HepG2 (cell line): ENCODE data around the gene RREB1. TPM values are rescaled to one million over a fixed set of nuclear protein-coding genes. Genes with fewer than 3 reads are reported as not detected.

Source experiments
- NFYC ChIP-seq: IDR thresholded peaks from 2 replicates; pipeline ENCODE4 v1.6.1; 2016; ENCODE audit warnings: missing genetic modification reagents, missing compliant biosample characterization
- POLR2G ChIP-seq: fragments of 200-400 bp; formaldehyde crosslinking; IDR thresholded peaks from 2 replicates; pipeline ENCODE4 v1.6.1; 2018; ENCODE audit warnings: mild to moderate bottlenecking, low read depth, low read length, moderate library complexity
- RCOR2 ChIP-seq: IDR thresholded peaks from 2 replicates; pipeline ENCODE4 v1.6.1; 2016; ENCODE audit warnings: missing biosample characterization, missing genetic modification reagents
- SALL1 ChIP-seq: sonication (generic); formaldehyde crosslinking; IDR thresholded peaks from 2 replicates; pipeline ENCODE4 v1.8.0; 2022; ENCODE audit warnings: mild to moderate bottlenecking, missing genetic modification reagents
- SMC3 ChIP-seq: IDR thresholded peaks from 2 replicates; pipeline ENCODE4 v1.6.1; 2011; ENCODE audit warnings: low read length, improper control_type of control experiment
- ZNF484 ChIP-seq: sonication (generic); formaldehyde crosslinking; IDR thresholded peaks from 2 replicates; pipeline ENCODE4 v1.5.1; 2020; ENCODE audit warnings: mild to moderate bottlenecking, low read depth, missing genetic modification reagents, borderline replicate concordance
- ZNF652 ChIP-seq: IDR thresholded peaks from 2 replicates; pipeline ENCODE4 v1.6.1; 2016; ENCODE audit warnings: low read depth, borderline replicate concordance
- ZNF790 ChIP-seq: sonication (generic); formaldehyde crosslinking; IDR thresholded peaks from 2 replicates; pipeline ENCODE4 v1.8.0; 2022; ENCODE audit warnings: missing genetic modification reagents, mild to moderate bottlenecking, borderline replicate concordance
- polyA plus RNA-seq, 8 experiments: library from polyadenylated mRNA; depleted of rRNA in 3 of 8; stranded (reverse) in 7 of 8; unstranded in 1 of 8; fragments of >200 nt; fragmentation: Illumina TruSeq in 4 of 8; extraction: Trizol in 4 of 8; gene quantifications; 2 replicates each; pipeline versions ENCODE4 v1.2.1 to v1.2.3, GENCODE V29; 2011 to 2016; ENCODE audit warnings: low read depth in 4 of 8, missing spikeins in 1 of 8, mixed read lengths in 1 of 8; ENCODE audit not compliant: insufficient read depth in 1 of 8
- total RNA-seq, 5 experiments: library from RNA; depleted of rRNA; stranded (reverse); fragments of >200 nt; fragmentation: Illumina TruSeq; extraction: Trizol; gene quantifications; 2 replicates each; pipeline ENCODE4 v1.2.3, GENCODE V29; 2016; ENCODE audit warnings: low read depth in 1 of 5
- TF ChIP-seq, protein P1 (sequence below): sonication (generic); formaldehyde crosslinking; IDR thresholded peaks from 2 replicates; pipeline ENCODE4 v1.4.0; 2020; ENCODE audit warnings: missing genetic modification reagents
- TF ChIP-seq, protein P2 (sequence below): sonication (generic); formaldehyde crosslinking; IDR thresholded peaks from 2 replicates; pipeline ENCODE4 v1.4.0; 2020; ENCODE audit warnings: mild to moderate bottlenecking, missing genetic modification reagents
- TF ChIP-seq, protein P3 (sequence below): sonication (generic); formaldehyde crosslinking; IDR thresholded peaks from 2 replicates; pipeline ENCODE4 v1.4.0; 2020; ENCODE audit warnings: missing genetic modification reagents, borderline replicate concordance
- TF ChIP-seq, protein P4 (sequence below): sonication (generic); formaldehyde crosslinking; IDR thresholded peaks from 2 replicates; pipeline ENCODE4 v1.8.0; 2022; ENCODE audit warnings: missing genetic modification reagents, mild to moderate bottlenecking, moderate library complexity, borderline replicate concordance
- TF ChIP-seq, protein P5 (sequence below): sonication (generic); formaldehyde crosslinking; IDR thresholded peaks from 2 replicates; pipeline ENCODE4 v1.4.0; 2020; ENCODE audit warnings: mild to moderate bottlenecking, missing genetic modification reagents, borderline replicate concordance

The RREB1 gene
- total and polyA plus RNA-seq, 2 of the 13 experiments (the other 11 are each of a cell fraction or from before 2014, with no cell fraction given): 6.1 to 23.2 TPM

DNA sequence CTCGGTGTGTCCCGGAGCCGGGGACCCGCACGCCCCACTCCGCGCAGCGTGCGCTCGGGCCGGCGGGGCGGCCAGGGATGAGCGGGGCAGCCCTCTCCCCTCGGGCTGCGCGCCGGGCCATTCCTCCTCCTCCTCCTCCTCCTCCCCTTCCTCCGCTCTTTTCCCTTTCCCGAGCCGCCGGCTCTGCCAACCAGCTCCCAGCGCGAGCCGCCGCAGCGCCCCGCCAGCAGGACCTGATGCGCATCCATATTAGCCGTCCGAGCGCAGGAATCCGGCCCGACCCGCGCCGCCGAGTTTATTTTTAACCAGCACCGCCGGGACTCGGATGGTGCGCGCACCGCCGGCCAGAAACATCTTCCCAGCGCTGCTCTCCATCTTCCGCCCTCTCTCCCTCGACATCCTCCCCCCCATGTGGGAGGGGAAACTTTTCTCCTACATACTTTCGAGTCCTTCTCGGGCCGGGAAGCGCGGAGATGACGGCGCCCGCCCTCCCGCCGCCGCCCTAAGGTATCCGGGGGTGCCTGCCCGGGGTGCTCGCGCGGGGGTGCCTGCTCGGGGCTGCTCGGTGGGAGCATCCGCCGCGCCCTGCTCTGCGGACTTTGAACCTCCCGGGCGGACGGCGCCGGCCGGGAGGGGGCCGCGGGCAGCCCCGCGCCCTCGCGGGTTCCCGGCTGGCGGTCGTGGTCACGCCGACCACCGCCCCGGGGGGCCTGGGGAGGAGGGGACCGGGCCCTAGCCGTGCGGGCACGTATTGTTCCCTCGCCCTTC, 619 bp downstream of the RREB1 start (continued):
- TF ChIP-seq, protein P1, sequence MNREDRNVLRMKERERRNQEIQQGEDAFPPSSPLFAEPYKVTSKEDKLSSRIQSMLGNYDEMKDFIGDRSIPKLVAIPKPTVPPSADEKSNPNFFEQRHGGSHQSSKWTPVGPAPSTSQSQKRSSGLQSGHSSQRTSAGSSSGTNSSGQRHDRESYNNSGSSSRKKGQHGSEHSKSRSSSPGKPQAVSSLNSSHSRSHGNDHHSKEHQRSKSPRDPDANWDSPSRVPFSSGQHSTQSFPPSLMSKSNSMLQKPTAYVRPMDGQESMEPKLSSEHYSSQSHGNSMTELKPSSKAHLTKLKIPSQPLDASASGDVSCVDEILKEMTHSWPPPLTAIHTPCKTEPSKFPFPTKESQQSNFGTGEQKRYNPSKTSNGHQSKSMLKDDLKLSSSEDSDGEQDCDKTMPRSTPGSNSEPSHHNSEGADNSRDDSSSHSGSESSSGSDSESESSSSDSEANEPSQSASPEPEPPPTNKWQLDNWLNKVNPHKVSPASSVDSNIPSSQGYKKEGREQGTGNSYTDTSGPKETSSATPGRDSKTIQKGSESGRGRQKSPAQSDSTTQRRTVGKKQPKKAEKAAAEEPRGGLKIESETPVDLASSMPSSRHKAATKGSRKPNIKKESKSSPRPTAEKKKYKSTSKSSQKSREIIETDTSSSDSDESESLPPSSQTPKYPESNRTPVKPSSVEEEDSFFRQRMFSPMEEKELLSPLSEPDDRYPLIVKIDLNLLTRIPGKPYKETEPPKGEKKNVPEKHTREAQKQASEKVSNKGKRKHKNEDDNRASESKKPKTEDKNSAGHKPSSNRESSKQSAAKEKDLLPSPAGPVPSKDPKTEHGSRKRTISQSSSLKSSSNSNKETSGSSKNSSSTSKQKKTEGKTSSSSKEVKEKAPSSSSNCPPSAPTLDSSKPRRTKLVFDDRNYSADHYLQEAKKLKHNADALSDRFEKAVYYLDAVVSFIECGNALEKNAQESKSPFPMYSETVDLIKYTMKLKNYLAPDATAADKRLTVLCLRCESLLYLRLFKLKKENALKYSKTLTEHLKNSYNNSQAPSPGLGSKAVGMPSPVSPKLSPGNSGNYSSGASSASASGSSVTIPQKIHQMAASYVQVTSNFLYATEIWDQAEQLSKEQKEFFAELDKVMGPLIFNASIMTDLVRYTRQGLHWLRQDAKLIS (CRISPR knock-in tag): 0 out of 2 replicates have a peak, but pooled peaks have one; percentile 53
- no peak for TF ChIP-seq NFYC (CRISPR knock-in tag)
- 0 out of 2 replicates have a peak, but pooled peaks have one; percentile 28 for TF ChIP-seq RCOR2 (CRISPR knock-in tag)
- TF ChIP-seq, protein P2, sequence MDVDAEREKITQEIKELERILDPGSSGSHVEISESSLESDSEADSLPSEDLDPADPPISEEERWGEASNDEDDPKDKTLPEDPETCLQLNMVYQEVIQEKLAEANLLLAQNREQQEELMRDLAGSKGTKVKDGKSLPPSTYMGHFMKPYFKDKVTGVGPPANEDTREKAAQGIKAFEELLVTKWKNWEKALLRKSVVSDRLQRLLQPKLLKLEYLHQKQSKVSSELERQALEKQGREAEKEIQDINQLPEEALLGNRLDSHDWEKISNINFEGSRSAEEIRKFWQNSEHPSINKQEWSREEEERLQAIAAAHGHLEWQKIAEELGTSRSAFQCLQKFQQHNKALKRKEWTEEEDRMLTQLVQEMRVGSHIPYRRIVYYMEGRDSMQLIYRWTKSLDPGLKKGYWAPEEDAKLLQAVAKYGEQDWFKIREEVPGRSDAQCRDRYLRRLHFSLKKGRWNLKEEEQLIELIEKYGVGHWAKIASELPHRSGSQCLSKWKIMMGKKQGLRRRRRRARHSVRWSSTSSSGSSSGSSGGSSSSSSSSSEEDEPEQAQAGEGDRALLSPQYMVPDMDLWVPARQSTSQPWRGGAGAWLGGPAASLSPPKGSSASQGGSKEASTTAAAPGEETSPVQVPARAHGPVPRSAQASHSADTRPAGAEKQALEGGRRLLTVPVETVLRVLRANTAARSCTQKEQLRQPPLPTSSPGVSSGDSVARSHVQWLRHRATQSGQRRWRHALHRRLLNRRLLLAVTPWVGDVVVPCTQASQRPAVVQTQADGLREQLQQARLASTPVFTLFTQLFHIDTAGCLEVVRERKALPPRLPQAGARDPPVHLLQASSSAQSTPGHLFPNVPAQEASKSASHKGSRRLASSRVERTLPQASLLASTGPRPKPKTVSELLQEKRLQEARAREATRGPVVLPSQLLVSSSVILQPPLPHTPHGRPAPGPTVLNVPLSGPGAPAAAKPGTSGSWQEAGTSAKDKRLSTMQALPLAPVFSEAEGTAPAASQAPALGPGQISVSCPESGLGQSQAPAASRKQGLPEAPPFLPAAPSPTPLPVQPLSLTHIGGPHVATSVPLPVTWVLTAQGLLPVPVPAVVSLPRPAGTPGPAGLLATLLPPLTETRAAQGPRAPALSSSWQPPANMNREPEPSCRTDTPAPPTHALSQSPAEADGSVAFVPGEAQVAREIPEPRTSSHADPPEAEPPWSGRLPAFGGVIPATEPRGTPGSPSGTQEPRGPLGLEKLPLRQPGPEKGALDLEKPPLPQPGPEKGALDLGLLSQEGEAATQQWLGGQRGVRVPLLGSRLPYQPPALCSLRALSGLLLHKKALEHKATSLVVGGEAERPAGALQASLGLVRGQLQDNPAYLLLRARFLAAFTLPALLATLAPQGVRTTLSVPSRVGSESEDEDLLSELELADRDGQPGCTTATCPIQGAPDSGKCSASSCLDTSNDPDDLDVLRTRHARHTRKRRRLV: peak; percentile 32; the same call in 1 of the 2 replicates
- TF ChIP-seq ZNF484 (CRISPR knock-in tag): no peak
- TF ChIP-seq SALL1 (CRISPR knock-in tag): peak; percentile 49; the same call in 1 of the 2 replicates
- TF ChIP-seq, protein P3, sequence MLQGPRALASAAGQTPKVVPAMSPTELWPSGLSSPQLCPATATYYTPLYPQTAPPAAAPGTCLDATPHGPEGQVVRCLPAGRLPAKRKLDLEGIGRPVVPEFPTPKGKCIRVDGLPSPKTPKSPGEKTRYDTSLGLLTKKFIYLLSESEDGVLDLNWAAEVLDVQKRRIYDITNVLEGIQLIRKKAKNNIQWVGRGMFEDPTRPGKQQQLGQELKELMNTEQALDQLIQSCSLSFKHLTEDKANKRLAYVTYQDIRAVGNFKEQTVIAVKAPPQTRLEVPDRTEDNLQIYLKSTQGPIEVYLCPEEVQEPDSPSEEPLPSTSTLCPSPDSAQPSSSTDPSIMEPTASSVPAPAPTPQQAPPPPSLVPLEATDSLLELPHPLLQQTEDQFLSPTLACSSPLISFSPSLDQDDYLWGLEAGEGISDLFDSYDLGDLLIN: peak; percentile 57; the same call in 1 of the 2 replicates
- TF ChIP-seq ZNF652 (CRISPR knock-in tag): no peak
- TF ChIP-seq, protein P4, sequence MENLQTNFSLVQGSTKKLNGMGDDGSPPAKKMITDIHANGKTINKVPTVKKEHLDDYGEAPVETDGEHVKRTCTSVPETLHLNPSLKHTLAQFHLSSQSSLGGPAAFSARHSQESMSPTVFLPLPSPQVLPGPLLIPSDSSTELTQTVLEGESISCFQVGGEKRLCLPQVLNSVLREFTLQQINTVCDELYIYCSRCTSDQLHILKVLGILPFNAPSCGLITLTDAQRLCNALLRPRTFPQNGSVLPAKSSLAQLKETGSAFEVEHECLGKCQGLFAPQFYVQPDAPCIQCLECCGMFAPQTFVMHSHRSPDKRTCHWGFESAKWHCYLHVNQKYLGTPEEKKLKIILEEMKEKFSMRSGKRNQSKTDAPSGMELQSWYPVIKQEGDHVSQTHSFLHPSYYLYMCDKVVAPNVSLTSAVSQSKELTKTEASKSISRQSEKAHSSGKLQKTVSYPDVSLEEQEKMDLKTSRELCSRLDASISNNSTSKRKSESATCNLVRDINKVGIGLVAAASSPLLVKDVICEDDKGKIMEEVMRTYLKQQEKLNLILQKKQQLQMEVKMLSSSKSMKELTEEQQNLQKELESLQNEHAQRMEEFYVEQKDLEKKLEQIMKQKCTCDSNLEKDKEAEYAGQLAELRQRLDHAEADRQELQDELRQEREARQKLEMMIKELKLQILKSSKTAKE (CRISPR knock-in tag): no peak; the same call in 1 of the 2 replicates
- peak; percentile 24; the same call in 1 of the 2 replicates for TF ChIP-seq POLR2G
- no peak for TF ChIP-seq SMC3
- TF ChIP-seq ZNF790 (CRISPR knock-in tag): 0 out of 2 replicates have a peak, but pooled peaks have one; percentile 53
- TF ChIP-seq, protein P5, sequence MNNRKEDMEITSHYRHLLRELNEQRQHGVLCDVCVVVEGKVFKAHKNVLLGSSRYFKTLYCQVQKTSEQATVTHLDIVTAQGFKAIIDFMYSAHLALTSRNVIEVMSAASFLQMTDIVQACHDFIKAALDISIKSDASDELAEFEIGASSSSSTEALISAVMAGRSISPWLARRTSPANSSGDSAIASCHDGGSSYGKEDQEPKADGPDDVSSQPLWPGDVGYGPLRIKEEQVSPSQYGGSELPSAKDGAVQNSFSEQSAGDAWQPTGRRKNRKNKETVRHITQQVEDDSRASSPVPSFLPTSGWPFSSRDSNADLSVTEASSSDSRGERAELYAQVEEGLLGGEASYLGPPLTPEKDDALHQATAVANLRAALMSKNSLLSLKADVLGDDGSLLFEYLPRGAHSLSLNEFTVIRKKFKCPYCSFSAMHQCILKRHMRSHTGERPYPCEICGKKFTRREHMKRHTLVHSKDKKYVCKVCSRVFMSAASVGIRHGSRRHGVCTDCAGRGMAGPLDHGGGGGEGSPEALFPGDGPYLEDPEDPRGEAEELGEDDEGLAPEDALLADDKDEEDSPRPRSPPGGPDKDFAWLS (CRISPR knock-in tag): 0 out of 2 replicates have a peak, but pooled peaks have one; percentile 37
